A673 (cell line): ENCODE measurements around the gene POLN.

Experiments used
- EZH2 ChIP-seq: fragments of 200-600 bp; sonication (generic); IDR thresholded peaks from 2 replicates; pipeline ENCODE4 v1.6.1; 2017; ENCODE audit warnings: borderline replicate concordance, low read depth, mild to moderate bottlenecking, mixed read lengths, antibody characterized with exemption, low read length; ENCODE audit not compliant: poor library complexity, severe bottlenecking
- TF ChIP-seq, protein P1 (sequence below): fragments of 300-800, 200-600 bp; sonication (generic); conservative IDR thresholded peaks from 2 replicates; pipeline ENCODE4 v1.5.1; 2017; ENCODE audit warnings: low read depth, mild to moderate bottlenecking, antibody characterized with exemption, low read length, moderate library complexity, mixed read lengths

DNA sequence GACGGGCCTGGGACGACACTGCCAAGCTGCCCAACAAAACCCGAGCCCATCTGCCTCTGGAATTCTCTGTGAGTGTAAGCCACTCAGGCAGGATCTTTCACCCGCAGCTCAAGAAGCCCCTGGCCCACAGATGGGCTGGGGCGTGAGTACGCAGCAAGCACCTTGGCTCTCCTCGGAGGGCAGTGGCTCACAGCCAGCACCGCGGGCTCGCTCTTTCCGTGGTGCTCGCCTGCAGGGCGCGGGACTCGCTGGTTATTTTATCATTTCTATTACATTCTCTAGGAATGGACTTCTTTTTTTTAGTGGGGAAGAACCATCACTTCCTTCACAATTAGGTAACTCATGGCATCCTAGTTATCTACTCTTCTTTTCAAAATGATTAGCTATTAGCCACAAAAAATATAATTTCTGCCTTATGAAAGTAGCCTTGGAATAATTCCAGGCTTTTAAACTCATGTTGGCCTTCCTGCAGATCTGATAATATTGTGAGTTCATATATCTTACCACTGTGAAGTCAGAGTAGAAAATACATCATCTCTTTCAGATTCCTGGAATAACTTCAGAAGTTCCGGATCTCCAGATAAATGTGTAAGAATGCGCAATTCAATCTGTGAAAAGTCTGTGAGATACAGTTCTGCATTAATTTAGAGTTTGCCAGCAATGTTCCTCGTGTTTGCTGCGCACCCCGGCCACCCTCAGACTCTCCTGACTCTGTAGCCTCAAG is 114.2 kb downstream of the POLN start:
- TF ChIP-seq, protein P1, sequence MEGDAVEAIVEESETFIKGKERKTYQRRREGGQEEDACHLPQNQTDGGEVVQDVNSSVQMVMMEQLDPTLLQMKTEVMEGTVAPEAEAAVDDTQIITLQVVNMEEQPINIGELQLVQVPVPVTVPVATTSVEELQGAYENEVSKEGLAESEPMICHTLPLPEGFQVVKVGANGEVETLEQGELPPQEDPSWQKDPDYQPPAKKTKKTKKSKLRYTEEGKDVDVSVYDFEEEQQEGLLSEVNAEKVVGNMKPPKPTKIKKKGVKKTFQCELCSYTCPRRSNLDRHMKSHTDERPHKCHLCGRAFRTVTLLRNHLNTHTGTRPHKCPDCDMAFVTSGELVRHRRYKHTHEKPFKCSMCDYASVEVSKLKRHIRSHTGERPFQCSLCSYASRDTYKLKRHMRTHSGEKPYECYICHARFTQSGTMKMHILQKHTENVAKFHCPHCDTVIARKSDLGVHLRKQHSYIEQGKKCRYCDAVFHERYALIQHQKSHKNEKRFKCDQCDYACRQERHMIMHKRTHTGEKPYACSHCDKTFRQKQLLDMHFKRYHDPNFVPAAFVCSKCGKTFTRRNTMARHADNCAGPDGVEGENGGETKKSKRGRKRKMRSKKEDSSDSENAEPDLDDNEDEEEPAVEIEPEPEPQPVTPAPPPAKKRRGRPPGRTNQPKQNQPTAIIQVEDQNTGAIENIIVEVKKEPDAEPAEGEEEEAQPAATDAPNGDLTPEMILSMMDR, result no peak
- TF ChIP-seq EZH2, result no peak
